ENCODE results near the gene MEF2C. TPM values are rescaled to one million over a fixed set of nuclear protein-coding genes. Genes with fewer than 3 reads are reported as not detected.

MEF2C gene
- total and polyA plus RNA-seq, 2 experiments from 2014 or later, result 0.97 to 1.6 TPM

GRCh38 chr5:88805151-88805784 lies 77.7 kb downstream of the MEF2C start:
- ATAC-seq, result no peak
- peaks cover 5% of the 10 kb centered on the region; the same call in 1 of the 3 replicates for H3K4me1 Mint-ChIP-seq
- Histone ChIP-seq H3K4me1 (ENCODE audit: insufficient read depth) (no peaks in the 10 kb centered on the region), H3K79me2 (replicated peaks; ENCODE audit: insufficient read depth) (no peaks in the 10 kb centered on the region), H4K20me1 (replicated peaks; ENCODE audit: insufficient read depth) (no peaks in the 10 kb centered on the region), H3K9me2 (ENCODE audit: insufficient read depth) (no peaks in the 10 kb centered on the region), H2AFZ (no peak overlapping the region), H3K27me3 (ENCODE audit: insufficient read depth) (no peaks in the 10 kb centered on the region), H3F3A (replicated peaks; ENCODE audit: low read depth) (no peaks in the 10 kb centered on the region), H3K27ac (ENCODE audit: low read depth) (no peak overlapping the region), H3K4me2 (no peak overlapping the region), H3K36me3 (ENCODE audit: insufficient read depth) (no peaks in the 10 kb centered on the region), H3K4me3 (no peak overlapping the region)
- H3K36me3 Mint-ChIP-seq (ENCODE audit: low read depth), result no peaks in the 10 kb centered on the region
- no peak for DNase-seq (ENCODE audit: low spot score)
- H3K9me3 Mint-ChIP-seq, result no peaks in the 10 kb centered on the region
- TF ChIP-seq EZH2phosphoT487 (IDR thresholded peaks at IDR 0.05; ENCODE audit: unreplicated experiment) (no peak), STAT1 (IDR thresholded peaks at IDR 0.05; ENCODE audit: unreplicated experiment) (no peak), ZNF462 (CRISPR knock-in tag; IDR thresholded peaks at IDR 0.05) (no peak), ZNF114 (CRISPR knock-in tag; IDR thresholded peaks at IDR 0.05) (no peak), NANOG (IDR thresholded peaks at IDR 0.05; ENCODE audit: borderline replicate concordance) (no peak), REST (IDR thresholded peaks at IDR 0.05; ENCODE audit: unreplicated experiment) (no peak), CREB1 (CRISPR knock-in tag; IDR thresholded peaks at IDR 0.05; ENCODE audit: low read depth) (no peak), ETS1 (IDR thresholded peaks at IDR 0.05) (no peak), ZNF331 (CRISPR knock-in tag; IDR thresholded peaks at IDR 0.05; ENCODE audit: low read depth) (no peak), POLR2AphosphoS5 (IDR thresholded peaks at IDR 0.05; ENCODE audit: low read depth) (no peak), JUNB (IDR thresholded peaks at IDR 0.05; ENCODE audit: unreplicated experiment) (no peak), CTCF (conservative IDR thresholded peaks at IDR 0.05; ENCODE audit: low read depth in 2 of 2) (no peak), EZH2 (IDR thresholded peaks at IDR 0.05; ENCODE audit: low read depth, unreplicated experiment) (no peak)
- peak overlapping the region; percentile 7 for H3K27ac Mint-ChIP-seq
- H3K27me3 Mint-ChIP-seq (ENCODE audit: insufficient read depth, low read depth, poor library complexity), result no peaks in the 10 kb centered on the region
- no peak overlapping the region for H3K4me3 Mint-ChIP-seq
